OCI-LY1 (cell line): ENCODE data around the gene PSD2.

Source experiments
- H2AFZ ChIP-seq: fragments of 200-600 bp; sonication (generic), shearing (Covaris generic); 2 replicates; pipeline ENCODE4 v1.6.0; 2014; ENCODE audit warnings: antibody characterized with exemption, mild to moderate bottlenecking, low read length
- H3F3A ChIP-seq: fragments of 200-600 bp; sonication (generic), shearing (Covaris generic); 2 replicates; pipeline ENCODE4 v1.6.0; 2014; ENCODE audit warnings: mild to moderate bottlenecking, antibody characterized with exemption, low read length, moderate library complexity; ENCODE audit not compliant: insufficient read depth
- H3K27ac ChIP-seq: fragments of 200-600 bp; sonication (generic); 2 replicates; pipeline ENCODE4 v1.5.1; 2014; ENCODE audit warnings: low read length, mixed run types, mild to moderate bottlenecking, low read depth; ENCODE audit not compliant: poor library complexity, severe bottlenecking
- H3K27me3 ChIP-seq: fragments of 200-600 bp; sonication (generic); 2 replicates; pipeline ENCODE4 v1.6.0; 2014; ENCODE audit warnings: antibody characterized with exemption, mild to moderate bottlenecking, low read length, moderate library complexity; ENCODE audit not compliant: insufficient read depth
- H3K36me3 ChIP-seq: fragments of 200-600 bp; sonication (generic); 2 replicates; pipeline ENCODE4 v1.6.1; 2014; ENCODE audit warnings: mild to moderate bottlenecking, antibody characterized with exemption, low read length, moderate library complexity, mixed read lengths; ENCODE audit not compliant: insufficient read depth
- H3K4me1 ChIP-seq: fragments of 200-600 bp; sonication (generic); 2 replicates; pipeline ENCODE4 v1.5.1; 2014; ENCODE audit warnings: mild to moderate bottlenecking, low read length, moderate library complexity; ENCODE audit not compliant: insufficient read depth, severe bottlenecking
- H3K4me2 ChIP-seq: fragments of 200-600 bp; sonication (generic), shearing (Covaris generic); 2 replicates; pipeline ENCODE4 v1.6.1; 2014; ENCODE audit warnings: low read length
- H3K4me3 ChIP-seq: fragments of 200-600 bp; sonication (generic); 2 replicates; pipeline ENCODE4 v1.5.1; 2014; ENCODE audit warnings: low read length, low read depth, mild to moderate bottlenecking, mixed read lengths; ENCODE audit not compliant: poor library complexity, severe bottlenecking
- H3K79me2 ChIP-seq: fragments of 200-600 bp; shearing (Covaris generic); 2 replicates; pipeline ENCODE4 v1.6.1; 2016; ENCODE audit warnings: mixed run types, low read length, mixed read lengths; ENCODE audit not compliant: insufficient read depth
- H3K9ac ChIP-seq: fragments of 200-600 bp; sonication (generic), shearing (Covaris generic); 2 replicates; pipeline ENCODE4 v1.6.1; 2014; ENCODE audit warnings: mild to moderate bottlenecking, low read length, mixed read lengths
- H3K9me2 ChIP-seq: fragments of 200-600 bp; sonication (generic), shearing (Covaris generic); 2 replicates; pipeline ENCODE4 v1.6.1; 2014; ENCODE audit warnings: low read depth, mild to moderate bottlenecking, low read length, mixed read lengths
- H3K9me3 ChIP-seq: fragments of 200-600 bp; shearing (Covaris generic); 2 replicates; pipeline ENCODE4 v1.6.1; 2014; ENCODE audit warnings: low read length, mixed read lengths
- H4K20me1 ChIP-seq: fragments of 200-600 bp; sonication (generic), shearing (Covaris generic); 2 replicates; pipeline ENCODE4 v1.6.0; 2016; ENCODE audit warnings: mild to moderate bottlenecking, low read length; ENCODE audit not compliant: insufficient read depth
- CTCF ChIP-seq: fragments of 200-600 bp; sonication (generic), shearing (Covaris generic); IDR thresholded peaks from 2 replicates; pipeline ENCODE4 v1.5.1; 2017; ENCODE audit warnings: mild to moderate bottlenecking, antibody characterized with exemption, low read length, moderate library complexity, mixed read lengths
- EZH2 ChIP-seq: fragments of 200-600 bp; sonication (generic), shearing (Covaris generic); IDR thresholded peaks from 2 replicates; pipeline ENCODE4 v1.8.0; 2017; ENCODE audit warnings: borderline replicate concordance, mixed run types, mild to moderate bottlenecking, antibody characterized with exemption, low read length, moderate library complexity, mixed read lengths

The PSD2 gene

GRCh38 chr5:139889410-139889809, 93.8 kb downstream of the PSD2 start:
- H3K79me2 ChIP-seq, result no peaks in the 10 kb centered on the region
- H3K9me3 ChIP-seq, result no peaks in the 10 kb centered on the region
- H3K9ac ChIP-seq, result no peak overlapping the region
- H4K20me1 ChIP-seq, result no peaks in the 10 kb centered on the region
- no peaks in the 10 kb centered on the region for H3F3A ChIP-seq
- H3K4me3 ChIP-seq, result no peak overlapping the region
- no peak overlapping the region for H3K4me2 ChIP-seq
- no peaks in the 10 kb centered on the region for H3K36me3 ChIP-seq
- no peaks in the 10 kb centered on the region for H3K9me2 ChIP-seq
- H3K27ac ChIP-seq, result no peak overlapping the region
- H3K4me1 ChIP-seq, result no peaks in the 10 kb centered on the region
- no peak overlapping the region for H2AFZ ChIP-seq
- no peak for TF ChIP-seq EZH2
- 0 out of 2 replicates have a peak, but pooled peaks cover under 1% of the 10 kb centered on the region for H3K27me3 ChIP-seq

- no peaks in the 10 kb centered on the region for H3K4me1 ChIP-seq
- no peak for TF ChIP-seq EZH2
- TF ChIP-seq CTCF, result no peak
- no peak overlapping the region for H3K27ac ChIP-seq
- H2AFZ ChIP-seq, result no peak overlapping the region
- no peaks in the 10 kb centered on the region for H3K9me3 ChIP-seq
- H3K36me3 ChIP-seq, result no peaks in the 10 kb centered on the region
- H3K4me3 ChIP-seq, result no peak overlapping the region
- no peak overlapping the region for H3K9ac ChIP-seq
- no peaks in the 10 kb centered on the region for H3K79me2 ChIP-seq
- H3K9me2 ChIP-seq, result no peaks in the 10 kb centered on the region
- H3K27me3 ChIP-seq, result 0 out of 2 replicates have a peak, but pooled peaks cover 12% of the 10 kb centered on the region
- no peak overlapping the region for H3K4me2 ChIP-seq
- H4K20me1 ChIP-seq, result no peaks in the 10 kb centered on the region
- no peaks in the 10 kb centered on the region for H3F3A ChIP-seq
Observed at GRCh38 chr5:139893873-139894272, 98.3 kb downstream of the PSD2 start.
